Measurements from ENCODE around the gene WWC2. TPM values are rescaled to one million over a fixed set of nuclear protein-coding genes. Genes with fewer than 3 reads are reported as not detected.

The WWC2 gene
- total RNA-seq, 1 experiment from 2014 or later, result 39.1 TPM

GRCh38 chr4:183333983-183334382, 234.9 kb downstream of the WWC2 start (continued):
- no peak for TF ChIP-seq ZBTB33 (IDR thresholded peaks at IDR 0.05; ENCODE audit: extremely low read depth, insufficient replicate concordance, low read length)
- peak; percentile 40; the same call in 1 of the 2 replicates for TF ChIP-seq MAX (IDR thresholded peaks at IDR 0.05)
- no peak for TF ChIP-seq CTCF (IDR thresholded peaks at IDR 0.05 in 2 of 3, conservative IDR thresholded peaks at IDR 0.05 in 1 of 3; ENCODE audit: borderline replicate concordance in 1 of 3, insufficient read depth in 1 of 3, low read depth in 2 of 3, low read length in 2 of 3)
- TF ChIP-seq RAD21 (IDR thresholded peaks at IDR 0.05; ENCODE audit: low read depth), result no peak
- TF ChIP-seq POLR2AphosphoS5 (IDR thresholded peaks at IDR 0.05; ENCODE audit: low read depth, low read length), result no peak
- TF ChIP-seq ZNF274 (IDR thresholded peaks at IDR 0.05; ENCODE audit: low read depth, low read length), result no peak
- TF ChIP-seq CEBPB (IDR thresholded peaks at IDR 0.05; ENCODE audit: low read depth), result no peak
- peak; percentile 71 for TF ChIP-seq FOSL1 (IDR thresholded peaks at IDR 0.05; ENCODE audit: low read depth)
- TF ChIP-seq CBX3 (IDR thresholded peaks at IDR 0.05; ENCODE audit: low read depth), result peak; percentile 48
- no peak for TF ChIP-seq EGR1 (IDR thresholded peaks at IDR 0.05; ENCODE audit: low read depth)
- no peak for TF ChIP-seq POLR2A (IDR thresholded peaks at IDR 0.05; ENCODE audit: borderline replicate concordance, extremely low read depth, insufficient read depth, insufficient read length)
- TF ChIP-seq EZH2phosphoT487 (IDR thresholded peaks at IDR 0.05; ENCODE audit: borderline replicate concordance), result no peak
